Spleen (tissue), 11 donors: ENCODE results near the gene SLC6A2. TPM values are rescaled to one million over a fixed set of nuclear protein-coding genes. Genes with fewer than 3 reads are reported as not detected.

Experiments used
- DNase-seq: peaks from one replicate; pipeline ENCODE4 v3.0.0-alpha.2; 2020
- H3K27ac ChIP-seq, 8 donors: fragments of 200-600 bp; sonication (generic) in 7 of 8; 1 replicate in 4 of 8; 2 replicates in 4 of 8; pipeline versions ENCODE4 v1.5.0 to v1.8.0; 2016 to 2021; ENCODE audit warnings: inconsistent platforms in 4 of 8, mild to moderate bottlenecking in 4 of 8, moderate library complexity in 1 of 8
- H3K27me3 ChIP-seq, 7 donors: fragments of 200-600 bp; sonication (generic) in 6 of 7; replicated peaks in 1 of 7; 1 replicate in 4 of 7; 2 replicates in 3 of 7; pipeline versions ENCODE4 v1.5.0 to v1.8.0; 2016 to 2021; ENCODE audit warnings: inconsistent platforms in 3 of 7, mild to moderate bottlenecking in 1 of 7
- H3K36me3 ChIP-seq, 6 donors: fragments of 200-600 bp; sonication (generic) in 5 of 6; 1 replicate in 4 of 6; 2 replicates in 2 of 6; pipeline versions ENCODE4 v1.5.0 to v1.8.0; 2016 to 2021; ENCODE audit warnings: inconsistent platforms in 2 of 6
- H3K4me1 ChIP-seq, 6 donors: fragments of 200-600 bp; sonication (generic) in 5 of 6; 1 replicate in 3 of 6; 2 replicates in 3 of 6; pipeline versions ENCODE4 v1.5.0 to v1.8.0; 2016 to 2021; ENCODE audit warnings: inconsistent platforms in 3 of 6
- H3K4me3 ChIP-seq, 8 donors: fragments of 200-600 bp; sonication (generic) in 7 of 8; 1 replicate in 4 of 8; 2 replicates in 4 of 8; pipeline versions ENCODE4 v1.5.0 to v1.8.0; 2016 to 2021; ENCODE audit warnings: inconsistent platforms in 4 of 8, mild to moderate bottlenecking in 4 of 8, moderate library complexity in 2 of 8
- H3K9me3 ChIP-seq, 8 donors: fragments of 200-600 bp; sonication (generic) in 7 of 8; 1 replicate in 4 of 8; 2 replicates in 4 of 8; pipeline versions ENCODE4 v1.5.0 to v1.8.0; 2016 to 2021; ENCODE audit warnings: inconsistent platforms in 4 of 8
- POLR2A ChIP-seq, 3 donors: fragments of 450-650 bp; IDR thresholded peaks; one replicate each; pipeline ENCODE4 v1.5.1; 2017; ENCODE audit warnings: antibody characterized with exemption in 3 of 3, mild to moderate bottlenecking in 1 of 3
- POLR2AphosphoS5 ChIP-seq, 3 donors: sonication (generic); formaldehyde crosslinking; IDR thresholded peaks; one replicate each; pipeline ENCODE4 v1.5.1; 2017; ENCODE audit warnings: antibody characterized with exemption in 3 of 3
- WGBS, 5 donors: extraction: QIAGEN DNeasy Blood & Tissue Kit in 3 of 5; methylation state at CpG; one replicate each; pipeline versions ENCODE4 v1.1.5 to v1.1.7; 2013 to 2018; 5-methylcytosine and 5-hydroxymethylcytosine counted together
- intact Hi-C: fragments of 100-400 bp; cut with DNase I; formaldehyde crosslinking; loops from one replicate; pipeline ENCODE4 v1.15.0; 2023; ENCODE audit warnings: low total_unique reads
- polyA plus RNA-seq, 3 donors: library from polyadenylated mRNA; stranded (reverse); fragments of 200-250 nt; gene quantifications; one replicate each; pipeline ENCODE4 v1.2.1, GENCODE V29; 2013
- total RNA-seq, 7 donors: library from RNA; depleted of rRNA in 3 of 7; stranded (reverse); fragments of >200 nt in 3 of 7; fragmentation: NEBNext Ultra II Directional in 4 of 7; extraction: Animal tissue kit (Norgen Biotek cat#: 25700) in 4 of 7; gene quantifications; one replicate each; pipeline versions ENCODE4 v1.1.0 to v1.2.1, GENCODE V29; 2016 to 2021
- TF ChIP-seq, protein P1 (sequence below), 11 experiments: fragments of 200-600 bp in 7 of 11; fragments of 450-650 bp in 4 of 11; sonication (generic) in 4 of 11; IDR thresholded peaks in 8 of 11; conservative IDR thresholded peaks in 3 of 11; 1 replicate in 7 of 11; 2 replicates in 4 of 11; pipeline versions ENCODE4 v1.4.0 to v1.8.0; 2016 to 2021; ENCODE audit warnings: antibody characterized with exemption in 11 of 11, inconsistent platforms in 4 of 11, mild to moderate bottlenecking in 1 of 11
- donor health status: healthy with polysubstance abuse.
- donor health status: DM: no; HTN: no; CAD: no; lungs with moderate emphysema.
- donor health status: DM: no; HTN: no; CAD: no.
- donor health status: Bipolar disorder and iron deficiency.
- donor health status: healthy.
- donor health status: DM: no; HTN: no; CAD: no.
- donor health status: DM: yes; HTN: yes; CAD: no.

SLC6A2 gene
- total and polyA plus RNA-seq, 10 donors = not detected

- no peak for DNase-seq
- no peak for TF ChIP-seq POLR2A (IDR thresholded peaks at IDR 0.05)
- no peak for TF ChIP-seq POLR2AphosphoS5 (IDR thresholded peaks at IDR 0.05)
- TF ChIP-seq, protein P1, sequence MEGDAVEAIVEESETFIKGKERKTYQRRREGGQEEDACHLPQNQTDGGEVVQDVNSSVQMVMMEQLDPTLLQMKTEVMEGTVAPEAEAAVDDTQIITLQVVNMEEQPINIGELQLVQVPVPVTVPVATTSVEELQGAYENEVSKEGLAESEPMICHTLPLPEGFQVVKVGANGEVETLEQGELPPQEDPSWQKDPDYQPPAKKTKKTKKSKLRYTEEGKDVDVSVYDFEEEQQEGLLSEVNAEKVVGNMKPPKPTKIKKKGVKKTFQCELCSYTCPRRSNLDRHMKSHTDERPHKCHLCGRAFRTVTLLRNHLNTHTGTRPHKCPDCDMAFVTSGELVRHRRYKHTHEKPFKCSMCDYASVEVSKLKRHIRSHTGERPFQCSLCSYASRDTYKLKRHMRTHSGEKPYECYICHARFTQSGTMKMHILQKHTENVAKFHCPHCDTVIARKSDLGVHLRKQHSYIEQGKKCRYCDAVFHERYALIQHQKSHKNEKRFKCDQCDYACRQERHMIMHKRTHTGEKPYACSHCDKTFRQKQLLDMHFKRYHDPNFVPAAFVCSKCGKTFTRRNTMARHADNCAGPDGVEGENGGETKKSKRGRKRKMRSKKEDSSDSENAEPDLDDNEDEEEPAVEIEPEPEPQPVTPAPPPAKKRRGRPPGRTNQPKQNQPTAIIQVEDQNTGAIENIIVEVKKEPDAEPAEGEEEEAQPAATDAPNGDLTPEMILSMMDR (IDR thresholded peaks at IDR 0.05 in 8 of 11, conservative IDR thresholded peaks at IDR 0.05 in 3 of 11) = no peak
- Histone ChIP-seq H3K27ac (no peak overlapping the region), H3K9me3 (no peaks in the 10 kb centered on the region), H3K4me3 (no peak overlapping the region), H3K27me3 (peaks cover 0 to 23% (median 0%) of the 10 kb centered on the region in 7 donors), H3K4me1 (no peaks in the 10 kb centered on the region), H3K36me3 (no peaks in the 10 kb centered on the region)
- WGBS, 5 donors = 76 to 87% (median 80%) methylated on average over 7 of the region's 7 CpGs
- intact Hi-C loops = no loop called here
Observed at GRCh38 chr16:55641430-55642056, 14.2 kb upstream of the SLC6A2 start.

DNA sequence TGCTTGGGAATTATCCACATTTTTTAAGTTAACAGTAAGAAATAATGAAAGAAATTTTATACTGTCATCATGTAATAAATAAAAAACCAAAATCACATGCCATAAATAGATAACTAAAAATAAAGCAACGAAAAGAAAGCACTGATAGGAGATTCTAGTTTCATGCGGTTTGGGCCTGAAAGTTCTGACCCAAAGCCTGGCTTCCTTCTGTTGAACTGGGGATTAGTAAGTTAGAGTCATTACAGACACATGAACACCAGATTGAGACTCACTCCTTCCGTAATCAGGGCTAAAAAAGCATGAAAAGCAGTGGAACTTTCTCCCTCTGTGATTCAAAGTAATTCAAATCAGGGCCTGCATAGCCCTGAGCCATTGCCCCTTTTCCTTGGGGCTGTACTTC lies 13.2 kb upstream of the SLC6A2 start:
- Histone ChIP-seq H3K4me1 (no peaks in the 10 kb centered on the region), H3K27me3 (peaks cover 0 to 18% (median 0%) of the 10 kb centered on the region in 7 donors), H3K36me3 (no peaks in the 10 kb centered on the region), H3K9me3 (no peaks in the 10 kb centered on the region), H3K4me3 (no peak overlapping the region), H3K27ac (no peak overlapping the region)
- TF ChIP-seq, protein P1 (IDR thresholded peaks at IDR 0.05 in 8 of 11, conservative IDR thresholded peaks at IDR 0.05 in 3 of 11) = no peak
- no peak for TF ChIP-seq POLR2AphosphoS5 (IDR thresholded peaks at IDR 0.05)
- TF ChIP-seq POLR2A (IDR thresholded peaks at IDR 0.05) = no peak
- WGBS, 5 donors = 78 to 91% (median 85%) methylated on average over 3 of the region's 3 CpGs
- DNase-seq = no peak
- intact Hi-C loops = no loop called here

- Histone ChIP-seq H3K27me3 (peaks cover 0 to 13% (median 0%) of the 10 kb centered on the region in 7 donors), H3K36me3 (no peaks in the 10 kb centered on the region), H3K9me3 (no peaks in the 10 kb centered on the region), H3K4me3 (no peak overlapping the region), H3K4me1 (no peaks in the 10 kb centered on the region), H3K27ac (no peak overlapping the region)
- 76 to 88% (median 81%) methylated on average over 9 to 11 of the region's 11 CpGs for WGBS, 5 donors
- TF ChIP-seq POLR2AphosphoS5 (IDR thresholded peaks at IDR 0.05) = no peak
- TF ChIP-seq POLR2A (IDR thresholded peaks at IDR 0.05) = no peak
- TF ChIP-seq, protein P1 (IDR thresholded peaks at IDR 0.05 in 8 of 11, conservative IDR thresholded peaks at IDR 0.05 in 3 of 11) = no peak
- intact Hi-C loops = no loop called here
- no peak for DNase-seq
Observed at GRCh38 chr16:55643161-55643970, 12.4 kb upstream of the SLC6A2 start.

GRCh38 chr16:55645986-55646385 lies 9.8 kb upstream of the SLC6A2 start:
- WGBS, 5 donors = 57 to 77% (median 69%) methylated on average over 4 of the region's 4 CpGs
- no peak for DNase-seq

More at GRCh38 chr16:55645986-55646385, 9.8 kb upstream of the SLC6A2 start:
- peaks cover 0 to 13% (median 0%) of the 10 kb centered on the region in 7 donors for H3K27me3 ChIP-seq
- intact Hi-C loops = no loop called here
- TF ChIP-seq POLR2AphosphoS5 (IDR thresholded peaks at IDR 0.05) = no peak
- no peak for TF ChIP-seq POLR2A (IDR thresholded peaks at IDR 0.05)
- TF ChIP-seq, protein P1 (IDR thresholded peaks at IDR 0.05 in 8 of 11, conservative IDR thresholded peaks at IDR 0.05 in 3 of 11) = no peak
- no peak overlapping the region for H3K4me3 ChIP-seq
- no peaks in the 10 kb centered on the region for H3K4me1 ChIP-seq
- no peaks in the 10 kb centered on the region for H3K9me3 ChIP-seq
- H3K36me3 ChIP-seq = no peaks in the 10 kb centered on the region
- no peak overlapping the region for H3K27ac ChIP-seq
